Fibroblast of upper back skin (primary cell): Measurements from ENCODE around the gene PDK1.
"Not testable (repeated sequence)": the region's sequence is repeated elsewhere in the genome, so short reads cannot be mapped to it uniquely, and the experiment has no call there.

Experiments
- DNase-seq: peaks from one replicate; pipeline ENCODE4 v3.0.0-alpha.2; 2013

PDK1 gene

GRCh38 chr2:172554352-172555271 is 1.3 kb upstream of the PDK1 start:
- no peak for DNase-seq

GRCh38 chr2:172555272-172555521 is 693 bp upstream of the PDK1 start:
- DNase-seq = no peak

GRCh38 chr2:172556284-172557033 is 569 bp downstream of the PDK1 start:
- peak; percentile 46 for DNase-seq

GRCh38 chr2:172558372-172558771 is 2.5 kb downstream of the PDK1 start:
- no peak for DNase-seq

- DNase-seq = no peak
These were observed 4.8 kb downstream of the PDK1 start for GRCh38 chr2:172560721-172561120.

- DNase-seq = no peak
These were observed 5.4 kb downstream of the PDK1 start for GRCh38 chr2:172561270-172561669.

GRCh38 chr2:172562298-172562697 is 6.4 kb downstream of the PDK1 start:
- no peak for DNase-seq

- DNase-seq = no peak
These were observed 8.5 kb downstream of the PDK1 start for GRCh38 chr2:172564376-172564775.

GRCh38 chr2:172571245-172571644 is 15.4 kb downstream of the PDK1 start:
- DNase-seq = no peak

GRCh38 chr2:172572981-172573380 is 17.1 kb downstream of the PDK1 start:
- no peak for DNase-seq

GRCh38 chr2:172574965-172575364 is 19.1 kb downstream of the PDK1 start:
- no peak for DNase-seq

GRCh38 chr2:172578054-172578453 is 22.2 kb downstream of the PDK1 start:
- no peak for DNase-seq

- no peak for DNase-seq
These were observed 23.1 kb downstream of the PDK1 start for GRCh38 chr2:172578860-172579512.

- no peak for DNase-seq
These were observed 24.7 kb downstream of the PDK1 start for GRCh38 chr2:172580544-172580943.

- DNase-seq = no peak
These were observed 26.8 kb downstream of the PDK1 start for GRCh38 chr2:172582656-172583055.

- DNase-seq = no peak
These were observed 30.5 kb downstream of the PDK1 start for GRCh38 chr2:172586245-172586891.

GRCh38 chr2:172587231-172587630 is 31.3 kb downstream of the PDK1 start:
- DNase-seq = not testable (repeated sequence)

- DNase-seq = no peak
These were observed 33.0 kb downstream of the PDK1 start for GRCh38 chr2:172588931-172589330.

GRCh38 chr2:172591386-172591785 is 35.5 kb downstream of the PDK1 start:
- DNase-seq = not testable (repeated sequence)

- not testable (repeated sequence) for DNase-seq
These were observed 36.3 kb downstream of the PDK1 start for GRCh38 chr2:172592190-172592589.

- no peak for DNase-seq
These were observed 40.9 kb downstream of the PDK1 start for GRCh38 chr2:172596776-172597175.

- no peak for DNase-seq
These were observed 41.4 kb downstream of the PDK1 start for GRCh38 chr2:172597176-172597842.

GRCh38 chr2:172599947-172600346 is 44.1 kb downstream of the PDK1 start:
- no peak for DNase-seq
